ENCODE data around the gene GUCY1B1. TPM values are rescaled to one million over a fixed set of nuclear protein-coding genes. Genes with fewer than 3 reads are reported as not detected.

The GUCY1B1 gene
- total and polyA plus RNA-seq, 9 of the 15 experiments (the other 6 are each of a cell fraction or from before 2014, with no cell fraction given): not detected

DNA sequence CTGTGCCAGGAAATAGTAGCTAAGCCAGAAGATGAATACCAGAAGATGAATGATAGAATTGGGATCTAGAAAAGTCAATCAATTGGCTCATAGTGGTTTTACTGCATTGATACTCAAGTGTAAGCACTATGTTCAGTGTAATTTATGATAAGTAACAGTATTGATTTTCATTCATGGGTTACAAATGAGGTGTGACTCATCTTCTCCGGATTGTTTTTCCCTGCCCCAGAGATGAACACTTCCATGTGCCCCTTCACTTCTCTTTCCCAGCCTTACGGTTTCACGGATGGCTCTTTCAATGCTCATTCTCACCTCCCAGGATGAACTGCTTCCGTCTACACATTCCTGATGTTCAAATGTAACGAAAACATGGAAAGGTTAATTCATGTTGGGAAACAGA is 9.8 kb upstream of the GUCY1B1 start:
- no peak overlapping the region for H3K4me2 ChIP-seq (ENCODE audit: insufficient read depth, low read length)
- H3K27ac ChIP-seq (ENCODE audit: extremely low read depth, low read depth, low read length): no peak overlapping the region
- BruUV-seq (replicated peaks): no TSS peak
- no peaks in the 10 kb centered on the region for H3K27me3 ChIP-seq (ENCODE audit: control insufficient read depth in 2 of 2, insufficient read depth in 2 of 2, low read length in 2 of 2)
- no peaks in the 10 kb centered on the region for H3K79me2 ChIP-seq (ENCODE audit: control insufficient read depth, insufficient read depth, low read length)
- no peak for TF ChIP-seq ZNF12 (CRISPR knock-in tag; IDR thresholded peaks at IDR 0.05)
- TF ChIP-seq, protein P1, sequence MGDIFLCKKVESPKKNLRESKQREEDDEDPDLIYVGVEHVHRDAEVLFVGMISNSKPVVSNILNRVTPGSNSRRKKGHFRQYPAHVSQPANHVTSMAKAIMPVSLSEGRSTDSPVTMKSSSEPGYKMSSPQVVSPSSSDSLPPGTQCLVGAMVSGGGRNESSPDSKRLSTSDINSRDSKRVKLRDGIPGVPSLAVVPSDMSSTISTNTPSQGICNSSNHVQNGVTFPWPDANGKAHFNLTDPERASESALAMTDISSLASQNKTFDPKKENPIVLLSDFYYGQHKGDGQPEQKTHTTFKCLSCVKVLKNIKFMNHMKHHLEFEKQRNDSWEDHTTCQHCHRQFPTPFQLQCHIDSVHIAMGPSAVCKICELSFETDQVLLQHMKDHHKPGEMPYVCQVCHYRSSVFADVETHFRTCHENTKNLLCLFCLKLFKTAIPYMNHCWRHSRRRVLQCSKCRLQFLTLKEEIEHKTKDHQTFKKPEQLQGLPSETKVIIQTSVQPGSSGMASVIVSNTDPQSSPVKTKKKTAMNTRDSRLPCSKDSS (IDR thresholded peaks at IDR 0.05; ENCODE audit: low read depth, partially characterized antibody): no peak
- no peak for TF ChIP-seq NR2C1 (IDR thresholded peaks at IDR 0.05)
- TF ChIP-seq NR2C1 (tag; IDR thresholded peaks at IDR 0.05): no peak
- no peak for TF ChIP-seq MBD2 (IDR thresholded peaks at IDR 0.05; ENCODE audit: borderline replicate concordance, low read depth)
- TF ChIP-seq, protein P2, sequence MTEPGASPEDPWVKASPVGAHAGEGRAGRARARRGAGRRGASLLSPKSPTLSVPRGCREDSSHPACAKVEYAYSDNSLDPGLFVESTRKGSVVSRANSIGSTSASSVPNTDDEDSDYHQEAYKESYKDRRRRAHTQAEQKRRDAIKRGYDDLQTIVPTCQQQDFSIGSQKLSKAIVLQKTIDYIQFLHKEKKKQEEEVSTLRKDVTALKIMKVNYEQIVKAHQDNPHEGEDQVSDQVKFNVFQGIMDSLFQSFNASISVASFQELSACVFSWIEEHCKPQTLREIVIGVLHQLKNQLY (CRISPR knock-in tag; conservative IDR thresholded peaks at IDR 0.05): no peak
- no peak for TF ChIP-seq PCBP2 (IDR thresholded peaks at IDR 0.05; ENCODE audit: low read depth, low read length, poor library complexity, severe bottlenecking)
- TF ChIP-seq LCOR (CRISPR knock-in tag; IDR thresholded peaks at IDR 0.05): no peak
- TF ChIP-seq XRCC3 (IDR thresholded peaks at IDR 0.05): no peak
- TF ChIP-seq ZNF589 (CRISPR knock-in tag; IDR thresholded peaks at IDR 0.05; ENCODE audit: low read depth): no peak
- TF ChIP-seq ZNF316 (IDR thresholded peaks at IDR 0.05): no peak
- H2AFZ ChIP-seq (ENCODE audit: low read depth, low read length): no peak overlapping the region
- no peaks in the 10 kb centered on the region for H3K36me3 ChIP-seq (ENCODE audit: control insufficient read depth, insufficient read depth, low read length)
- no peak overlapping the region for H3K4me3 ChIP-seq
- H3K4me1 ChIP-seq (replicated peaks in 1 of 2; ENCODE audit: control insufficient read depth in 2 of 2, insufficient read depth in 2 of 2, low read length in 2 of 2): no peaks in the 10 kb centered on the region
- H3K9me1 ChIP-seq (ENCODE audit: control insufficient read depth, insufficient read depth, low read length): no peaks in the 10 kb centered on the region
- intact Hi-C loops (cut with micrococcal nuclease) (no loop called here), in situ Hi-C loops (cut with MboI) (no loop called here)
- ChIA-PET CTCF (ENCODE audit: low intra/inter-chr PET ratio) (no interaction called here), POLR2A (no interaction called here)
- DNase-seq (ENCODE audit: extremely low read depth in 1 of 4, low spot score in 3 of 4) (no peak), FAIRE-seq (no peak), ATAC-seq (no peak)
- H3K9ac ChIP-seq (ENCODE audit: insufficient read depth in 1 of 2, low read depth in 2 of 2, low read length in 2 of 2): no peak overlapping the region
- no peaks in the 10 kb centered on the region for H3K9me3 ChIP-seq (replicated peaks; ENCODE audit: control insufficient read depth, insufficient read depth, low read depth, low read length)
- 2% methylated on average over 5 of the region's 5 CpGs for WGBS (ENCODE audit: insufficient coverage, low coverage, missing lambda C conversion rate)
- H4K20me1 ChIP-seq (replicated peaks; ENCODE audit: control insufficient read depth, insufficient read depth, low read length): no peaks in the 10 kb centered on the region
